ENCODE results near the gene PGAM5.

PGAM5 gene

DNA sequence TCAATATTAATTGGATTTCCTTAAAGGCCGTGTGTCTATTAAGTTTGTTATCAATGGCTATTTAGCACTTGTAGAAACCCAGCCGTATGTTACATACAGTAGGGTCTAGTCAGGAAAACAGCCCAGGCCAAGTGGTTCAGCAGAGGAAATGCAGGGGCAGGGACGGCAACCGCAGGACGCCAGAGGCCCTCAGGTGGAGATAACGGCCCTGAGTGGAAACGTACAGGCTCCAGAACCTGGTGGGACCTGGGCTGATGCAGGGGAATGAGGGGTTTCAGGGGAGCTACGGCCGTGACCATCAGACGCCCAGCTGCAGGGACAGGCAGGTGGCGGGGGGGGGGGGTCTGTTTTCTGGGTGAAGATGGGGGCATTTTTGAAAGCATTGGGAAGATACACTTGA is 54.7 kb downstream of the PGAM5 start:
- no peak overlapping the region for H3K27ac ChIP-seq (ENCODE audit: low read depth, low read length)
- no peaks in the 10 kb centered on the region for H3K9me2 ChIP-seq (replicated peaks; ENCODE audit: insufficient read depth, low read length)
- peaks cover 5% of the 10 kb centered on the region; the same call in 1 of the 2 replicates for H4K20me1 ChIP-seq (ENCODE audit: low read depth, low read length)
- no peak for TF ChIP-seq EZH2phosphoT487 (conservative IDR thresholded peaks at IDR 0.05; ENCODE audit: low read length)
- TF ChIP-seq, protein P1, sequence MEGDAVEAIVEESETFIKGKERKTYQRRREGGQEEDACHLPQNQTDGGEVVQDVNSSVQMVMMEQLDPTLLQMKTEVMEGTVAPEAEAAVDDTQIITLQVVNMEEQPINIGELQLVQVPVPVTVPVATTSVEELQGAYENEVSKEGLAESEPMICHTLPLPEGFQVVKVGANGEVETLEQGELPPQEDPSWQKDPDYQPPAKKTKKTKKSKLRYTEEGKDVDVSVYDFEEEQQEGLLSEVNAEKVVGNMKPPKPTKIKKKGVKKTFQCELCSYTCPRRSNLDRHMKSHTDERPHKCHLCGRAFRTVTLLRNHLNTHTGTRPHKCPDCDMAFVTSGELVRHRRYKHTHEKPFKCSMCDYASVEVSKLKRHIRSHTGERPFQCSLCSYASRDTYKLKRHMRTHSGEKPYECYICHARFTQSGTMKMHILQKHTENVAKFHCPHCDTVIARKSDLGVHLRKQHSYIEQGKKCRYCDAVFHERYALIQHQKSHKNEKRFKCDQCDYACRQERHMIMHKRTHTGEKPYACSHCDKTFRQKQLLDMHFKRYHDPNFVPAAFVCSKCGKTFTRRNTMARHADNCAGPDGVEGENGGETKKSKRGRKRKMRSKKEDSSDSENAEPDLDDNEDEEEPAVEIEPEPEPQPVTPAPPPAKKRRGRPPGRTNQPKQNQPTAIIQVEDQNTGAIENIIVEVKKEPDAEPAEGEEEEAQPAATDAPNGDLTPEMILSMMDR (IDR thresholded peaks at IDR 0.05; ENCODE audit: insufficient read depth, low read length, poor library complexity, severe bottlenecking): no peak
- no peak overlapping the region for H3K9ac ChIP-seq (ENCODE audit: low read length)
- H3K9me3 ChIP-seq (ENCODE audit: insufficient read depth, low read length): no peaks in the 10 kb centered on the region
- H3K36me3 ChIP-seq (ENCODE audit: low read length): peaks cover 4% of the 10 kb centered on the region; the same call in 1 of the 2 replicates
- H3F3A ChIP-seq (ENCODE audit: insufficient read depth): peaks cover 35% of the 10 kb centered on the region
- H3K4me2 ChIP-seq (ENCODE audit: low read depth, low read length, poor library complexity, severe bottlenecking): no peak overlapping the region
- peaks cover 18% of the 10 kb centered on the region for H3K79me2 ChIP-seq (ENCODE audit: insufficient read depth, low read length)
- no peak overlapping the region for H2AFZ ChIP-seq (ENCODE audit: low read depth, low read length, severe bottlenecking)
- no peaks in the 10 kb centered on the region for H3K27me3 ChIP-seq (ENCODE audit: low read length)
- H3K4me3 ChIP-seq (ENCODE audit: insufficient read depth, low read length, poor library complexity, severe bottlenecking): no peak overlapping the region

DNA sequence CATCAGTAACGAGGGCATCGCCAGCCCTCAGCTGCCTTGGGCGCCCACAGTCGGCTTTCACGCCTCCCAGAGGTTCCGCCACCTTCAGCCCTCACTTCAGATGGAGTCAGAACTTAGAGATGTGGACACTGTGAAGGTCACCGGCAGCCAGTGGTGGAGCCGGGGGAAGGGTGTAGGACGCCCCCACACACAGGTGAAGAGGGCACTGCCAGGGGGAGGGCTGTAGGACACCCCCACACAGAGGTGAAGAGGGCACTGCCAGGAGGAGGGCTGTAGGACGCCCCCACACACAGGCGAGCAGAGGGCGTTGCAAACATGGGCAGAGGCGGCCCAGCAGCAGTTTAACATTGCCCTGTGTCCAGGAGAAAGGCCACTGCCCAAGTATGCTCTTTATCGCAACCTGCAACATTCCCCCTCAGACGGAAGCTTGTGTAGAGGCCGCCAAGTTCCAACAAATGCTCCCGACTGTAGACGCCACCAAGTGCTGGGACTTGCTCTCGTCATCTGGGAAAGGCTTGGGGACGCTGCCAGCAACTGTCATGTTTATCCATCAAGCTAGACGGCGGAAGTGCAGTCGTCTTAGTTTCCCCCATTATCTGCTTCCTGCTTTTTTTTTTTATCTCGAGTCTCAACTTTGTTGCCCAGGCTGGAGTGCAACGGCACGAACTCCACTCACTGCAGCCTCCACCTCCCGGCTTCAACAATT is 55.9 kb downstream of the PGAM5 start:
- Histone ChIP-seq H3K27me3 (ENCODE audit: low read length) (no peaks in the 10 kb centered on the region), H3K4me2 (ENCODE audit: low read depth, low read length, poor library complexity, severe bottlenecking) (no peak overlapping the region), H3K36me3 (ENCODE audit: low read length) (peaks cover 4% of the 10 kb centered on the region; the same call in 1 of the 2 replicates), H3K79me2 (ENCODE audit: insufficient read depth, low read length) (peaks cover 7% of the 10 kb centered on the region; the same call in 1 of the 2 replicates), H3K27ac (ENCODE audit: low read depth, low read length) (peak overlapping the region; percentile 100; the same call in 1 of the 2 replicates), H3K9ac (ENCODE audit: low read length) (no peak overlapping the region), H3K9me3 (ENCODE audit: insufficient read depth, low read length) (no peaks in the 10 kb centered on the region), H3F3A (ENCODE audit: insufficient read depth) (peaks cover 46% of the 10 kb centered on the region), H3K4me3 (ENCODE audit: insufficient read depth, low read length, poor library complexity, severe bottlenecking) (no peak overlapping the region), H3K9me2 (replicated peaks; ENCODE audit: insufficient read depth, low read length) (no peaks in the 10 kb centered on the region), H2AFZ (ENCODE audit: low read depth, low read length, severe bottlenecking) (no peak overlapping the region), H4K20me1 (ENCODE audit: low read depth, low read length) (no peaks in the 10 kb centered on the region)
- TF ChIP-seq, protein P1 (IDR thresholded peaks at IDR 0.05; ENCODE audit: insufficient read depth, low read length, poor library complexity, severe bottlenecking): no peak
- no peak for TF ChIP-seq EZH2phosphoT487 (conservative IDR thresholded peaks at IDR 0.05; ENCODE audit: low read length)

DNA sequence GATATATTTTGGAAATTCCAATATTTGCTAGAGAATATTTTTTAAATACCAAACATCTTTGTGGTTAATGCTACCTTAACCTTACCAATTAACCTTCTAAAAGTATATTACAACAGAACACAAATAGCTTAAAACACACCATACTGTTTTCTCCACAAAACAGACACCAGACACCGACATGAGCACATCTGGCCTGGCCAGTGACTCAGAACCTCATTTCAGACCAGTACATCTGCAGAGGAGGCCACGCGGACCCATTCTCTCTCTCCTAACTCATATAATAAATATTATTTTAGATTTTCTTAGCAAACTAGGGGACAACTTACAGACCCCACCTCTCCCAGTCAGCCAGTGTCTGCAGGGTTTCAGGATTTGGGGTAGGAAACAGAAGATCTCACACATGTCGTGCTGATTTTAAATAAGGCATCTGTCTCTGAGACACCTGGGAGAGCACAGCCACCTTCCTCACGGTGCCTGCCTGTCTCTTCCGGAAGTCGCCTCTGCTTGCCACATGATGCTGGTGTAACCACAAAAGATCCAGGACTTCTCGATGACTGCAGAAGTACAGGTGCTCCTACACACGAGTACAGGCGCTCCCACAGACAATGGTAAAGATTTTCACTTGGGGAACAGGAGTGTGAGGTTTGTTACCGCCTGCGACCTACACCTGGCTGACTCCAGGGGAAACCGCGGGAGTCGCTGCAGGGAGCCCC is 60.6 kb downstream of the PGAM5 start:
- peaks cover 4% of the 10 kb centered on the region; the same call in 1 of the 2 replicates for H3K36me3 ChIP-seq (ENCODE audit: low read length)

More for the DNA sequence above, 60.6 kb downstream of the PGAM5 start:
- Histone ChIP-seq H3F3A (ENCODE audit: insufficient read depth) (peaks cover 53% of the 10 kb centered on the region), H3K9me3 (ENCODE audit: insufficient read depth, low read length) (no peaks in the 10 kb centered on the region), H3K4me2 (ENCODE audit: low read depth, low read length, poor library complexity, severe bottlenecking) (peak overlapping the region; percentile 94), H2AFZ (ENCODE audit: low read depth, low read length, severe bottlenecking) (no peak overlapping the region), H3K27ac (ENCODE audit: low read depth, low read length) (peak overlapping the region; percentile 100), H3K4me3 (ENCODE audit: insufficient read depth, low read length, poor library complexity, severe bottlenecking) (peak overlapping the region; percentile 45), H4K20me1 (ENCODE audit: low read depth, low read length) (no peaks in the 10 kb centered on the region), H3K27me3 (ENCODE audit: low read length) (no peaks in the 10 kb centered on the region), H3K9me2 (replicated peaks; ENCODE audit: insufficient read depth, low read length) (no peaks in the 10 kb centered on the region), H3K9ac (ENCODE audit: low read length) (peak overlapping the region; percentile 65), H3K79me2 (ENCODE audit: insufficient read depth, low read length) (no peaks in the 10 kb centered on the region)
- TF ChIP-seq EZH2phosphoT487 (conservative IDR thresholded peaks at IDR 0.05; ENCODE audit: low read length): no peak
- TF ChIP-seq, protein P1 (IDR thresholded peaks at IDR 0.05; ENCODE audit: insufficient read depth, low read length, poor library complexity, severe bottlenecking): no peak

All from SU-DHL-6 (cell line).